ENCODE data around the gene WRNIP1. TPM values are rescaled to one million over a fixed set of nuclear protein-coding genes. Genes with fewer than 3 reads are reported as not detected.

WRNIP1 gene
- polyA plus RNA-seq, 3 donors = 58.6 to 64.8 (median 59.0) TPM

- DNase-seq (ENCODE audit: low read depth in 3 of 3, low spot score in 2 of 3) = no peak
These were observed 37.4 kb downstream of the WRNIP1 start for GRCh38 chr6:2802521-2803060.

DNA sequence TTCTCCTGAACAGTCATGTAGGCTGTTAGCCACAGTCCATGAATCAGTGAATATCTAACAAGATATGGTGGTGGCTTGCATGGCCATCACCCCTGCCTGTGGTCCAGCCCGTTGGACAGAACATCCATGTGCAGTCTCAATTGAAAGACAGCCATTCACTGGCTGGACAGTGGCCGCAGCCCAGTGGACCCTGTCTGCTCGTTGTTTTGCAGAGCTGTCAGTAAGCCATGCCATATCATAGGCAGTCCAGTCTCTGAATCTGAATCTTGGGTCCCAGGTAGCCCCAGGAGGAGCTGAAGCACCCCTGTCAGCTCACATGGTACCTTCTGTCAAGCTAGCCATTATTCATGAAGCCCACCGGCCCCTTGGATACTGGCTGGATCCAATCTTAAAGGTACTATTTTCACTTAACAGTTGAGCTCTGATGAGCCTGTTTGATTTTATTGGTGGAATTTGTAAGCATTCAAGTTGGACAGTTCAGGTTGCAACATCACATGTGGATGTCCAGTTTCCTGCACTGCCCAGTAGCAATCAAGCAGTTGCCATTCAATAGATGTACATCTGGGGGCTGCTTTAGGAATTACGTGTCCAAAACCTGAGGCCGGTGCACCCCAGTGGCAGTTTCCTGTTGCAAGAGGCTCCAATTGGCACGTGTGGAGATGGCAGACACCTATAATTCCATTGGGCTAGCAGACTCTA is 38.7 kb downstream of the WRNIP1 start:
- DNase-seq (ENCODE audit: low read depth in 3 of 3, low spot score in 2 of 3) = no peak

DNA sequence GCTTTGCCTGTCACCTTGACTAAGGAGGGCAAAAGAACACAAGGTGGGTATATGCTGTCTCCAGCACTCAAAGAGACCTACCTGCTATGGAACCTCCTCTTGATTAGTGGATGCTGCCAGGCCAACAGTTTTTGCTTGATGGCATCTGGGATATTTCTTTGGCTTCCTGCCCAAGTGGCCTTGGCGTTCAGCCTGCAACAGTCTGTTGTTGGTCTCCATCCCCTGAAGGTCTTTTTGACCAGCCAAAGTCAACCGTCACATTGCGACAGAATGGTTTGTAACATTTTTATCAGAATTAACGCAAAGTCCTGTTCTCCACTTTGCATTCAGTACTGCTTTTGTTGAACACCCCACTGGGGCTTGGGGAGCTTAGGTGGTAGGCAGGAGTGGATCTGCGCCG is 39.3 kb downstream of the WRNIP1 start:
- no peak for DNase-seq (ENCODE audit: low read depth in 3 of 3, low spot score in 2 of 3)

- no peak for DNase-seq (ENCODE audit: low read depth in 3 of 3, low spot score in 2 of 3)
These were observed 39.8 kb downstream of the WRNIP1 start for GRCh38 chr6:2805031-2805430.

- no peak for DNase-seq (ENCODE audit: low read depth in 3 of 3, low spot score in 2 of 3)
These were observed 41.5 kb downstream of the WRNIP1 start for GRCh38 chr6:2806644-2807043.

DNA sequence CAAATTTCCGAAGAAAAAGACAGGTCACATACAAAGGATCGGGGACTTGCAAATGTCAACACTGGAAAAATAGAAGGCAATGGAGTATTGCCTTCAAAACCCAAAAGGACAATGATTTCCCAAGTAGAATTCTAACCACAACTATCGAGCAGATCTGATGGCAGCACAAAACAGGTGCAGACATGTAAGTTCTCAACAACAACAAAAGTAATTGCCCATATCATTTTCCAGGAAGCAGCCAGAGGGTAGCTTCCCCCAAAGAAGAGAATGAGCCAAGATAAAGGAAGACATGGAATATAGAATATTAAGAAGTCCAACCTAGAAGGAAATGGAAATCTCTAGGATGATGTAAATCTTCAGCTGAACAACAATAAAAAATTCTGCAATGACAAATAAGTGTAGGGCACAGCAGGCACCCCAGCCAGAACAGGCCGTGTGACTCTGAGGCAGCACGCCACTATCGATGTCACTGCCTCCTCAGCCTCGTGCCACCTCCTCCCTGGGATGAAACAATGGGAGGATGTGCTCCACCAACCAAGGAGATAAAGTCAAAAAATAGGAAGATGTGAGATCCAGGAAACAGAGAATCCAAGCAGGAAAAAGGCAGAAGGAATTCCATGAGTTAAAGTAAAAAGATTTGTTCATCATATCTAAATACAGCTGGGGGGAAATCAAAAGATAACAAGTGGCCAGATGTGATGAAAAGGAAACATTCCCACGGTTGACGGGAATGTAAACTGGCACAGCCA is 42.3 kb downstream of the WRNIP1 start:
- no peak for DNase-seq (ENCODE audit: low read depth in 3 of 3, low spot score in 2 of 3)

- no peak for DNase-seq (ENCODE audit: low read depth in 3 of 3, low spot score in 2 of 3)
These were observed 43.8 kb downstream of the WRNIP1 start for GRCh38 chr6:2809015-2809414.

DNA sequence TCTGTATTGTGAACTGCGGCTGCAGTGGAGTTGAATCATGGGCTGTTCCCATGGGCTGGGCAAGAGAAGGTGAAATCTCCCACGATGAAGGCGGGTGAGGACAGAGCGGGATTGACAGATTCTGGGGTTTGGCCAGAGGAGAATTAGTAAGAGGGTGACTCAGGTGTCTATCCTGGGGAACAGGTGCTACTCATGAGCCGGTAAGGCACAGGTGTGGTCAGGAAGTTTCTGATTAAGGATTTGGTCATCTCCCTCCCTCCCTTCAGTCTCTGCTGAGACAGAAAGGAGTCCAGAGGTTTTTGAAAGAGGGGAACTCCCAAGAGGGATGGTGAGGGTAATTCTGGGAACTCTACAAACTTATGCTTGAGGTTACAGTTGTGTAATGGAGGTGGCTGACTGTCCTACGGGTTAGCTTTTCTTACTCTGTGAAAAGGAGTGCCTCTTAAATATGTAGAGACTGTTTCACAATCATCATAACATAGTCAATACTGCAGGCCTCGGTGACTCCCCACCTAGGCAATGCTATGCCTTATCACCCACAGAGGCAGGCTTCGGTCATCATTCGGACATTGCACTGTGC is 45.0 kb downstream of the WRNIP1 start:
- DNase-seq (ENCODE audit: low read depth in 3 of 3, low spot score in 2 of 3) = no peak

DNA sequence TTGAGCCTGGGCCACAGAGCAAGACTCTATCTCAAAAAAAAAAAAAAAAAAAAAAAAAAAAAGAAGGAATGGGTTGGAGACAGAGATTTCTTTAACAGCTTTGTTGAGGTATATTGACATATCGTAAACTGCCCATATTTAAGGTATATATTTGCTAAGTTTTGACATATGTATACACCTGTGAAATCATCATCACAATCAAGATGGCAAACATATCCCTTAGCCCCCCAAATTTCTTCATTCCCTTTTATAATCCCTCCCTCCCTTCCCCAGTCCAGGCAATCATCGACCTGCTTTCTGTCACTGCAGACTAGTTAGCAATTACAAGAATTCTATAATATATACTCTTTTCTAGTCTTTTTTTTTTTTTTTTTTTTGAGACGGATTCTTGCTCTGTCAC is 47.5 kb downstream of the WRNIP1 start:
- DNase-seq (ENCODE audit: low read depth in 3 of 3, low spot score in 2 of 3) = no peak

- DNase-seq (ENCODE audit: low read depth in 3 of 3, low spot score in 2 of 3) = no peak
These were observed 51.0 kb downstream of the WRNIP1 start for GRCh38 chr6:2816158-2816557.

- no peak for DNase-seq (ENCODE audit: low read depth in 3 of 3, low spot score in 2 of 3)
These were observed 52.8 kb downstream of the WRNIP1 start for GRCh38 chr6:2817903-2818443.

- no peak for DNase-seq (ENCODE audit: low read depth in 3 of 3, low spot score in 2 of 3)
These were observed 53.4 kb downstream of the WRNIP1 start for GRCh38 chr6:2818593-2818992.

DNA sequence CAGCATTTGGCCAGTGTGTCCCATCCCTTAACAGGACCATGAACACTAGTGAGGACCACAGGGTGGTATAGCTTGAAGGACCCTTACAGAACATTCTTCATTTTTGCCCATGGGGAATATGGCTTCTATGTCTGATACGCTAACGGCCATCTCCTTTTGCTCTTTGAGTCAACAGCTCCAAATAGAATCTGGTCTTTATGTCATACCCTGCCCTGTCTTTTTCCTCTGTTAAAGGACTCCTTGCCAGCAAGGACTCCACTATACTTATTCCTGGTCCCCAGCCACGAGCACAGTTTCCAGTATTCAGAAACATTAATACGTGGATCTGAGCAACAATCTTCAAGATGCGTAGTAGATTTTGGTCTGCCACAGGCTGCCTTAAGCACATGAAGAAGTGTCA is 53.9 kb downstream of the WRNIP1 start:
- no peak for DNase-seq (ENCODE audit: low read depth in 3 of 3, low spot score in 2 of 3)

DNA sequence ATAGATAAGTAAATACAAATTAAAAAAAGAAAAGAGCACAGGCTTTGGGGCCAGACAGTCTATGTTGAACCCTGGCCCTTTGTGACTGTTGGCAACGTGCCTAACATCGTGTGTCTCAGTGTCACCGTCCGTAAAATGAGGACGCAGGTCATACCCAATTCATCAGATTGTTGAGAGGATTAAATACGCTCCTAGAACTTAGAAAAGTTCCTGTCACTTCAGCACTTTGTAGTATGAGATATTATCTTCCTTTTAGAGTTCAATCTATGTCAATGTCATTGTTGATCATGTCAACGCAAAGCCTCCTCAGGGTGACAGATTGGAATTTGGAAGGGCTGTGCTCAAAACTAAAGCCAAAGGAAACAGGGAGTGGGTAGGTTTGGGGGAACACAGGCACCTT is 54.8 kb downstream of the WRNIP1 start:
- no peak for DNase-seq (ENCODE audit: low read depth in 3 of 3, low spot score in 2 of 3)

DNA sequence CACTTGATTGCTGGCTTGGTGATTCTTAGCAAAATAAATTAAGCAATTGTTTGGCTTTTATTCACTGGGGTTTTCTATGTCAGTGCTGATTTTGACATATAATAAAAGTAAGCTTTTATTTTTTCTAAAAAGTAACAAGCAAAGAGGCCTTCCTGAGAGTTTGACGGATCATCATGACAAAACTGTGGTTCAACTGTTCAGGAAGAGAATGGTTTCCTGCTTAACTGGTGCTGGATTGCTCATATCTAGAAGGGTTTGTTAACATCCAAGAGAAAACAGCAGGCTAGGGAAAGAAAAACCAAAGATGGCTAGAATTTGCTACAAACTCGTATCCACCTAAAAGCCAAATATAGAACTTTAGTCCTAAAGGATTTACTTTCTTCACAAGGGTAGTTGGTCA is 55.2 kb downstream of the WRNIP1 start:
- no peak for DNase-seq (ENCODE audit: low read depth in 3 of 3, low spot score in 2 of 3)

- no peak for DNase-seq (ENCODE audit: low read depth in 3 of 3, low spot score in 2 of 3)
These were observed 56.4 kb downstream of the WRNIP1 start for GRCh38 chr6:2821554-2821953.

GRCh38 chr6:2823104-2823850 is 58.1 kb downstream of the WRNIP1 start:
- no peak for DNase-seq (ENCODE audit: low read depth in 3 of 3, low spot score in 2 of 3)

DNA sequence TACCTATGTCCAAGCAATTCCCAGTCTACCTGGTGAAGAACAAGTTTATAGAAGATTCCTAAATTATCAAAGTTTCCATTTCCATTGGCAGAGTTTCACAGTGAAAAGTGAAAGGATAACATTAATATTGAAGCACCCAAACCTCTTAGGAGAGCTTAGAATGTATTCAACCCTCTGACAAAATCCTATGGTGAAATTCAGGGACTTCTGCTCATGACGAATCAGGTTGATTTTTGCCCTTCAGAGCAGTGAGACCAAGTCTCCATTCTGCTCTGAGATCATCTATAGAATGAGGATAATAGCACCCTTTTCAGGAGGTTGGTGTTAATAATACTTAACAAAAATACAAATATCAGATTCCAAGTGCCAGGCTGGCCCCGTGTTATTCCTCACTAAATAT is 60.9 kb downstream of the WRNIP1 start:
- no peak for DNase-seq (ENCODE audit: low read depth in 3 of 3, low spot score in 2 of 3)

DNA sequence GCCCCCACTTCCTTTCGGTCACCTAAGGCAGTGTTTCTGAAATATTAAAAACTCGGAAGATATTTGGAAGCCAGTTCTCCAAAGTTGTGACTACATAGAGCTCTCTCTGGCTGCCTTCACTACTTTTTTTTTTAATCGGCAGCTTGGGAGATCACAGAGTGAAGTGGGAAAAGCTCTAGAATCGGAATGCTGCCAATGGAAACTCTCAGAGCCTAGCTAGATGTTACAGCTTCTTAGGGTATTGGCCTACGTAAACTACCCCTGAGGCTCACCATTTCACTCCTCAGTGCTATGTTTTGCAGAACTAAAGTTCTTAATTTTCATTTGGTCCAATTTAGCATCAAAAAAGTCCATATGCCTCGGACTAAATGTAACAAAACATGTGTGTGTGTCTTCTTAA is 61.9 kb downstream of the WRNIP1 start:
- no peak for DNase-seq (ENCODE audit: low read depth in 3 of 3, low spot score in 2 of 3)

- DNase-seq (ENCODE audit: low read depth in 3 of 3, low spot score in 2 of 3) = no peak
These were observed 63.4 kb downstream of the WRNIP1 start for GRCh38 chr6:2828629-2829028.

GRCh38 chr6:2829253-2829652 is 64.1 kb downstream of the WRNIP1 start:
- DNase-seq (ENCODE audit: low read depth in 3 of 3, low spot score in 2 of 3) = no peak

Measured in right renal cortex interstitium (tissue), 3 donors.